K562 (cell line): ENCODE data around the gene XIRP1. TPM values are rescaled to one million over a fixed set of nuclear protein-coding genes. Genes with fewer than 3 reads are reported as not detected.

Source experiments
- ADNP ChIP-seq: fragments of 200-800 bp; sonication (Bioruptor generic); IDR thresholded peaks from 2 replicates; pipeline ENCODE4 v1.6.1; 2016; ENCODE audit warnings: missing genetic modification characterization, missing compliant biosample characterization
- ARHGAP35 ChIP-seq: fragments of 450-650 bp; IDR thresholded peaks from 2 replicates; pipeline ENCODE4 v1.6.1; 2018; ENCODE audit not compliant: partially characterized antibody
- ARID2 ChIP-seq: fragments of 450-650 bp; IDR thresholded peaks from 2 replicates; pipeline ENCODE4 v1.6.1; 2017; ENCODE audit warnings: antibody characterized with exemption, mild to moderate bottlenecking
- CGGBP1 ChIP-seq: fragments of 250-450 bp; sonication (Bioruptor Pico); IDR thresholded peaks from 2 replicates; pipeline ENCODE4 v1.9.0; 2021; ENCODE audit warnings: mild to moderate bottlenecking
- CHD4 ChIP-seq: fragments of 200-600 bp; sonication (generic); IDR thresholded peaks from 3 replicates; pipeline ENCODE4 v1.6.1; 2012; ENCODE audit warnings: low read depth, mild to moderate bottlenecking, mixed read lengths, low read length, inconsistent platforms; ENCODE audit not compliant: insufficient read depth, insufficient replicate concordance, poor library complexity, severe bottlenecking
- ELK1 ChIP-seq: sonication (generic); formaldehyde crosslinking; IDR thresholded peaks from 2 replicates; pipeline ENCODE4 v1.8.1; 2022; ENCODE audit warnings: missing genetic modification reagents
- GATAD2B ChIP-seq: fragments of 450-650 bp; IDR thresholded peaks from 2 replicates; pipeline ENCODE4 v1.6.1; 2017; ENCODE audit warnings: mild to moderate bottlenecking, borderline replicate concordance
- GTF3C2 ChIP-seq: IDR thresholded peaks from 3 replicates; pipeline ENCODE4 v1.6.1; 2011; ENCODE audit warnings: borderline replicate concordance, mild to moderate bottlenecking, moderate library complexity; ENCODE audit not compliant: insufficient read length; ENCODE audit errors: extremely low read depth
- HCFC1 ChIP-seq: IDR thresholded peaks from 2 replicates; pipeline ENCODE4 v1.6.1; 2012; ENCODE audit warnings: low read depth, low read length, improper control_type of control experiment
- HDAC6 ChIP-seq: IDR thresholded peaks from 2 replicates; pipeline ENCODE4 v1.6.1; 2012; ENCODE audit warnings: low read depth, mild to moderate bottlenecking, control low read depth, inconsistent platforms, low read length, moderate library complexity
- MEF2D ChIP-seq: conservative IDR thresholded peaks from 2 replicates; pipeline ENCODE4 v1.6.1; 2016; ENCODE audit warnings: low read depth, missing genetic modification characterization, missing compliant biosample characterization
- MITF ChIP-seq: IDR thresholded peaks from 2 replicates; pipeline ENCODE4 v1.6.1; 2014; ENCODE audit warnings: antibody characterized with exemption
- POLR2AphosphoS5 ChIP-seq: IDR thresholded peaks from 2 replicates; pipeline ENCODE4 v1.6.1; 2011; ENCODE audit warnings: mild to moderate bottlenecking, low read depth, low read length, moderate library complexity; ENCODE audit not compliant: control insufficient read depth, insufficient read depth
- SLC30A9 ChIP-seq: fragments of 250-450 bp; sonication (Bioruptor Pico); IDR thresholded peaks from 2 replicates; pipeline ENCODE4 v1.8.0; 2022; ENCODE audit warnings: mild to moderate bottlenecking, moderate library complexity
- SMARCA5 ChIP-seq: fragments of 450-650 bp; IDR thresholded peaks from 2 replicates; pipeline ENCODE4 v1.6.1; 2016
- TFAP4 ChIP-seq: sonication (generic); formaldehyde crosslinking; IDR thresholded peaks from 2 replicates; pipeline ENCODE4 v1.8.0; 2022; ENCODE audit warnings: missing genetic modification reagents, mild to moderate bottlenecking, moderate library complexity, borderline replicate concordance
- THAP7 ChIP-seq: fragments of 250-450 bp; sonication (Bioruptor Pico); IDR thresholded peaks from 2 replicates; pipeline ENCODE4 v1.5.0; 2021
- polyA plus RNA-seq, 8 experiments: library from polyadenylated mRNA; depleted of rRNA in 4 of 8; stranded (reverse) in 5 of 8; unstranded in 3 of 8; fragments of >200 nt; fragmentation: Nextera tagmentation in 2 of 8; fragmentation: Illumina TruSeq in 1 of 8; extraction: Ambion mirVana in 2 of 8; extraction: Trizol in 1 of 8; gene quantifications; 2 replicates each; pipeline versions ENCODE4 v1.2.1 to v1.2.3, GENCODE V29; 2011 to 2014; ENCODE audit warnings: inconsistent platforms in 1 of 8, missing spikeins in 1 of 8
- total RNA-seq, 7 experiments: library from RNA; depleted of rRNA in 6 of 7; stranded (reverse); fragments of >200 nt in 6 of 7; fragmentation: Illumina TruSeq in 2 of 7; extraction: Trizol in 2 of 7; gene quantifications; 2 replicates each; pipeline versions ENCODE4 v1.2.1 to v1.2.3, GENCODE V29; 2011 to 2021; ENCODE audit warnings: low replicate concordance in 1 of 7

The XIRP1 gene
- total and polyA plus RNA-seq, 9 of the 15 experiments (the other 6 are each of a cell fraction or from before 2014, with no cell fraction given) = 0.03 to 0.27 (median 0.08) TPM; not detected in 3

- no peak for TF ChIP-seq GTF3C2
- no peak for TF ChIP-seq SLC30A9 (CRISPR knock-in tag)
- no peak for TF ChIP-seq THAP7 (CRISPR knock-in tag)
- TF ChIP-seq HDAC6 = no peak
- no peak for TF ChIP-seq ELK1 (CRISPR knock-in tag)
- no peak for TF ChIP-seq MEF2D (tag)
- peak; percentile 29; the same call in 1 of the 2 replicates for TF ChIP-seq POLR2AphosphoS5
- peak; percentile 17 for TF ChIP-seq CHD4
- TF ChIP-seq HCFC1 = no peak
- TF ChIP-seq ARHGAP35 = peak; percentile 31
- TF ChIP-seq SMARCA5 = peak; percentile 98
- no peak for TF ChIP-seq ARID2
- no peak for TF ChIP-seq GATAD2B
- no peak for TF ChIP-seq MITF
- no peak for TF ChIP-seq CGGBP1 (CRISPR knock-in tag)
- TF ChIP-seq TFAP4 (CRISPR knock-in tag) = peak; percentile 62; the same call in 1 of the 2 replicates
- no peak for TF ChIP-seq ADNP (tag)
Measured at GRCh38 chr3:39154280-39155021, 37.9 kb downstream of the XIRP1 start (continued).
